Fibroblast of villous mesenchyme (primary cell): ENCODE results near the gene LIMD2. TPM values are rescaled to one million over a fixed set of nuclear protein-coding genes. Genes with fewer than 3 reads are reported as not detected.
A peak's percentile ranks its signal among the peaks of the same experiment; 100 is the strongest.

ENCODE experiments used
- DNase-seq: peaks from one replicate; pipeline ENCODE4 v3.0.0-alpha.2; 2010; ENCODE audit warnings: low read depth
- H3K4me3 ChIP-seq: 2 replicates; pipeline ENCODE4 v1.5.1; 2011; ENCODE audit warnings: low read depth, mild to moderate bottlenecking, low read length
- total RNA-seq: library from RNA; depleted of rRNA; stranded (reverse); fragments of >200 nt; gene quantifications from 2 replicates; pipeline ENCODE4 v1.2.3, GENCODE V29; 2012
- TF ChIP-seq, protein P1 (sequence below): IDR thresholded peaks from 2 replicates; pipeline ENCODE4 v1.5.1; 2012; ENCODE audit warnings: low read depth, mild to moderate bottlenecking, low read length; ENCODE audit not compliant: insufficient read depth

Gene LIMD2
- total RNA-seq, 1 donor: 5.2 TPM

DNA sequence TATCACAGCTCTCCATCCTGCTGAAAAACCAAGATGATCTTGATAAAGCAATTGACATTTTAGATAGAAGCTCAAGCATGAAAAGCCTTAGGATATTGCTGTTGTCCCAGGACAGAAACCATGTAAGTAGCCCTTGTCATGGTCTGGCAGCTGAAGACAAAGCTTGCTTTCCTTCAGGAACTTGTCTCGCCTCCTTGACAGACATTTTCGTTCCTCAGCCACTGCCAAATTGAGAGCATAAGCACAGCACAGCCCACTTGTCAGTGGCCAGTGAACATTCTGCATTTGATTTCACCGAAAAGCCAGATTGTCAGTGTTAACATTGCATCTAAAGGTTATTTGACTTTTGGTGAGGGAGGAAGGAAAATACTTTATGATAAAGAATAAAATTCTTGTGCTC, 42.1 kb downstream of the LIMD2 start:
- no peak overlapping the region for H3K4me3 ChIP-seq
- DNase-seq: no peak
- TF ChIP-seq, protein P1, sequence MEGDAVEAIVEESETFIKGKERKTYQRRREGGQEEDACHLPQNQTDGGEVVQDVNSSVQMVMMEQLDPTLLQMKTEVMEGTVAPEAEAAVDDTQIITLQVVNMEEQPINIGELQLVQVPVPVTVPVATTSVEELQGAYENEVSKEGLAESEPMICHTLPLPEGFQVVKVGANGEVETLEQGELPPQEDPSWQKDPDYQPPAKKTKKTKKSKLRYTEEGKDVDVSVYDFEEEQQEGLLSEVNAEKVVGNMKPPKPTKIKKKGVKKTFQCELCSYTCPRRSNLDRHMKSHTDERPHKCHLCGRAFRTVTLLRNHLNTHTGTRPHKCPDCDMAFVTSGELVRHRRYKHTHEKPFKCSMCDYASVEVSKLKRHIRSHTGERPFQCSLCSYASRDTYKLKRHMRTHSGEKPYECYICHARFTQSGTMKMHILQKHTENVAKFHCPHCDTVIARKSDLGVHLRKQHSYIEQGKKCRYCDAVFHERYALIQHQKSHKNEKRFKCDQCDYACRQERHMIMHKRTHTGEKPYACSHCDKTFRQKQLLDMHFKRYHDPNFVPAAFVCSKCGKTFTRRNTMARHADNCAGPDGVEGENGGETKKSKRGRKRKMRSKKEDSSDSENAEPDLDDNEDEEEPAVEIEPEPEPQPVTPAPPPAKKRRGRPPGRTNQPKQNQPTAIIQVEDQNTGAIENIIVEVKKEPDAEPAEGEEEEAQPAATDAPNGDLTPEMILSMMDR: no peak

DNA sequence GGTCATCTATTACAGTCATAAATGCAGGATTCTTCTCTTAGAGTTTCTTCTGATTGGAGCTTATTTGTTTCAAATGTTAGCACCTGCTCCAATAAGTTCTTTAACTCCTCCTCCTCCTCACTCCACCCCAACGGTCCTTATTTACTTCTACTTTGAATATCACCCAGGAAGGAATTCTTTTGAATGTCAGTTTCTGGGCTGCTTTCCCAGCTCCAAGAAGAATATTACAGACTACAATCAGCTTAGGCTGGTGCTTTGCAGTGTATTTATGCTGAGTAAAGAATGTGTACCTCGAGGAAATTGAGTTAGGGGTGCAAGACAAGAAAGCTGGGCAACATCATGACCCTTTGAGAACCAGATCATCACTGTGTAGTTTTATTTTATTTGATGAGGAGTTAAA, 46.9 kb downstream of the LIMD2 start:
- H3K4me3 ChIP-seq: no peak overlapping the region
- TF ChIP-seq, protein P1: no peak
- peak; percentile 10 for DNase-seq

DNA sequence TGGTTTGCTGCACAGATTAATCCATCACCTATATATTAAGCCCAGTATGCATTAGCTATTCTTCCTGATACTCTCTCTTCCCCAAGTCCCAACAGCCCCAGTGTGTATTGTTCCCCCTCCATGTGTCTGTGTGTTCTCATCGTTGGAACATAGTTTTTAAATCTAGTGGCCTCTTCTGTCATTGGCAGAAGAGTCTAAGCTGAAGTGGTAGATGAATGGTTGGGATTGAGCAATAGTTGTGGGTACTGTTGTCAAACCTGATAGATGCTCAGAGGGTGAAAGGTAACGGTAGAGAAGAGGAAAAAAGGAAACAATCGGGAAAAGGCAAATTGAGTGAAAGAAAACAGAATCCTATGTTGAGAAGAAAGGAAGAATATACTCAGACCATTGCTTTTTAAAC, 47.8 kb downstream of the LIMD2 start:
- TF ChIP-seq, protein P1: no peak
- no peak overlapping the region for H3K4me3 ChIP-seq
- DNase-seq: no peak

DNA sequence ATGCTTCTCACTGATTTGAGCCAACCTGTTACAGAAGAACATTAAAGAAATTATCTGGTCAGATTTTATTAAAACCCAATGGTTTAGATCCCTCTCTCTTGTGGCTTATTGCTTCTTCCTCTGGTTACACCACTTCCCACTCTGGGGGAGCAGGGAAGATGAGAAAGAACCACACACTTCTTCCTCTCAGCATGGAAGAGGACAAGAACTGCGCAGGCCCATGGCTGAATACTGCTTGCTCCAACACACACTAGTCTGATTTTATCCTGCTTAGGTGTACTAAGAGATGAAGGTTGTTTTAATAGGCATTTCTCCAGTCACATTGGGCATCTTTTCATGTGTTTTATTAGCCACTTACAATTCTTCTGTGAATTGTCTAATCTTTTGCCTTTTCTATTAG, 50.1 kb downstream of the LIMD2 start:
- TF ChIP-seq, protein P1: no peak
- H3K4me3 ChIP-seq: no peak overlapping the region
- DNase-seq: no peak

DNA sequence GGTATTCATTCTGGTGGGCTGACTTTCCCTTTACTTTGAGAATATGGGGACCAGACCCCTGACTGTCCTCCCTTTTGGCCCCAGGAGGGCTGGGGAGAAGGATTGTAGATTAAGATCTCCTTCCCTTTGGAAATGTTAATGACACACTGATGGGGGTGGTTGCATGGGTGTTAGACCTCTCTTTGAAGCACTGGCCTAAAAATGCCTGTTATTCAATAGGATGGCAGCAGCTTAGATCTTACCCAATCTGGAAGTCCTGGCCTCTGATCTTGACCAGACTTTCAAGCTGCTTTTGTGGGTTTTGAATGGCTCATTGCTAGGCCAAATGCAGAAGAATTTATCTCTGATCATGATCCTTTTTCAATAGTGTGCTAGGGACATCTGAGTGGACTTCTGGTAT, 52.0 kb downstream of the LIMD2 start:
- DNase-seq: no peak
- no peak overlapping the region for H3K4me3 ChIP-seq
- TF ChIP-seq, protein P1: no peak

DNA sequence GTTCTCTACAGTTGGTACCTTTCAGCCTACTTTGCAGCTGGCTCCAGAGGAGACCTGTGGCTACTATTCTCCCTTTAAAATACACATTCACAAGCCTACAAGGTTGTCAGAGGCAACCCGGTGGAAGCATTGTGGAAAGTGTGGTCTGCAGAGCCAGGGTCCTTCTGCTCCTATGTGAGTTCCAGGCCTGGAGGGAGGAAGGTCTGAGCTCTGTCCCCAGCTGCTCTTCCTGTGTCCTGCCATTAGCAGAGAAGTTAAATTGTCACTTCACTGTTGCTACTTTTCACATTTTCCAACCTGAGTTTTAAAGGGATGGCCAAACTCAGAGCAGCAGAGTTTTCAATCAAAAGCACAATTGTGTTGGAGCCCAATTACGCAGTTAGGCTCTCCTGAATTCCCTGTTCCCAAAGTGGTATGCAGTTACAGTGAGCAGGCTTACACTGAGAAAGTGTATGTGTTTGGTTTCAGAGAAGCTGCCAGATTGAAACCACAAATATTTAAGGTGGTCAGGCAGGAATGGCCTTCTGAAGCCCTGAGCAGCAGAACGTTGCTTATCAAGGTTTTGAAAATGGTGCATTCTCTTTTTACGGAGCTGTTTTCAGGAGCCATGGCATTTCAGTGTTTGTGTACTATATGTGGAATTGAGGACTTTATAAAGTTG, 52.7 kb downstream of the LIMD2 start:
- peak; percentile 69 for DNase-seq
- TF ChIP-seq, protein P1: no peak
- H3K4me3 ChIP-seq: no peak overlapping the region

DNA sequence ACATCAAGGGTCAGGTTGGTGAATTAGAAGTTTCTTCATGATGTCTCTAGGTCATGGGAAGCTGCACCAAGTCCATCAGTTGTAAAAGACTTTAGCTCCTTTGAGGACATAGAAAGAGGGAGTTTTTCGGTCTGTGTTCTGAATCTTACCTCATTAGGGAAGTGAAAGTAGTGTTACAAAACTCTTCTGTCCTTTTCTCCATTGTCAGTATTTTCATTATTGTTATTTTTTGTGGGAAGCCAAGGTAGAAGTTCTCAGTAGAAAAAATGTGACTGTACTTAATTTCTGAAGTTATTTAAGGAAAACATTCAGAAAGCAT, 53.5 kb downstream of the LIMD2 start:
- no peak for DNase-seq

More for the DNA sequence above, 53.5 kb downstream of the LIMD2 start:
- no peak overlapping the region for H3K4me3 ChIP-seq
- TF ChIP-seq, protein P1: no peak

Other genes starting within 250 kb of the LIMD2 start
- gene ACE, start 223.1 kb downstream of the LIMD2 start, total RNA-seq: 1.3 and 1.7 TPM in 2 replicates
- gene KCNH6, start 176.8 kb downstream of the LIMD2 start, total RNA-seq: under 0.01 TPM in 1 of 2 replicates, not detected in the other
- 32.9 and 52.7 TPM in 2 replicates for gene DCAF7, start 149.6 kb downstream of the LIMD2 start, total RNA-seq
- 24.6 and 35.8 TPM in 2 replicates for gene TACO1, start 99.2 kb downstream of the LIMD2 start, total RNA-seq
- gene MAP3K3, start 77.7 kb downstream of the LIMD2 start, total RNA-seq: 29.6 and 34.1 TPM in 2 replicates
- 23.2 and 25.0 TPM in 2 replicates for gene STRADA, start 41.7 kb upstream of the LIMD2 start, total RNA-seq
- gene CCDC47, start 73.5 kb upstream of the LIMD2 start, total RNA-seq: 62.8 and 76.4 TPM in 2 replicates
- 85.0 and 85.9 TPM in 2 replicates for gene DDX42, start 74.0 kb upstream of the LIMD2 start, total RNA-seq
- 42.7 and 44.1 TPM in 2 replicates for gene PSMC5, start 127.3 kb upstream of the LIMD2 start, total RNA-seq
- 50.6 and 72.5 TPM in 2 replicates for gene FTSJ3, start 127.5 kb upstream of the LIMD2 start, total RNA-seq
- gene SMARCD2, start 142.6 kb upstream of the LIMD2 start, total RNA-seq: 61.8 and 66.9 TPM in 2 replicates
- gene CSH2, start 173.6 kb upstream of the LIMD2 start, total RNA-seq: not detected in 2 replicates
- gene GH2, start 181.8 kb upstream of the LIMD2 start, total RNA-seq: not detected in 2 replicates
- not detected in 2 replicates for gene CSH1, start 196.4 kb upstream of the LIMD2 start, total RNA-seq
- gene CSHL1, start 211.1 kb upstream of the LIMD2 start, total RNA-seq: not detected in 2 replicates
- not detected in 2 replicates for gene GH1, start 218.7 kb upstream of the LIMD2 start, total RNA-seq
- gene CD79B, start 232.2 kb upstream of the LIMD2 start, total RNA-seq: not detected in 2 replicates